Activated naive CD4-positive, alpha-beta T cell treated with anti-CD3 and anti-CD28 coated beads, Interleukin-2, amount 10 ng/mL, durations not matched to agents 7 days and 5 days (primary cell): ENCODE measurements around the gene REX1BD.

Experiments used
- CTCF ChIA-PET: fragments of 350-600 bp; sonication (Branson Sonifier 250); formaldehyde crosslinking; loops from one replicate; lab custom pipeline; 2021; ENCODE audit warnings: antibody characterized with exemption; lab: Charles Lee
- DNase-seq: peaks from one replicate; pipeline ENCODE4 v3.0.0-alpha.2; 2020
- H3K27ac Mint-ChIP-seq: one replicate; pipeline ENCODE4 v1.8.0; 2021; ENCODE audit warnings: mild to moderate bottlenecking, moderate library complexity, mixed read lengths
- H3K27me3 Mint-ChIP-seq: one replicate; pipeline ENCODE4 v1.8.0; 2021; ENCODE audit warnings: mild to moderate bottlenecking, mixed read lengths
- H3K36me3 Mint-ChIP-seq: one replicate; pipeline ENCODE4 v1.8.0; 2021; ENCODE audit warnings: mixed read lengths
- H3K4me1 Mint-ChIP-seq: one replicate; pipeline ENCODE4 v1.8.0; 2021; ENCODE audit warnings: mixed read lengths
- H3K4me3 Mint-ChIP-seq: one replicate; pipeline ENCODE4 v1.8.0; 2021; ENCODE audit warnings: mild to moderate bottlenecking, moderate library complexity, mixed read lengths
- H3K9me3 Mint-ChIP-seq: one replicate; pipeline ENCODE4 v1.8.0; 2021; ENCODE audit warnings: mixed read lengths

REX1BD gene

GRCh38 chr19:18629166-18630088 is 40.8 kb downstream of the REX1BD start:
- Mint-ChIP-seq H3K27me3 (peaks cover 20% of the 10 kb centered on the region), H3K4me1 (no peaks in the 10 kb centered on the region), H3K27ac (no peak overlapping the region), H3K36me3 (no peaks in the 10 kb centered on the region), H3K9me3 (no peaks in the 10 kb centered on the region), H3K4me3 (no peak overlapping the region)
- DNase-seq: no peak
- CTCF ChIA-PET: interaction anchor here (1.0 kb wide), 1 partner anchor 11 kb away, joined by 3 read pairs; no protein-coding TSS in a partner anchor

DNA sequence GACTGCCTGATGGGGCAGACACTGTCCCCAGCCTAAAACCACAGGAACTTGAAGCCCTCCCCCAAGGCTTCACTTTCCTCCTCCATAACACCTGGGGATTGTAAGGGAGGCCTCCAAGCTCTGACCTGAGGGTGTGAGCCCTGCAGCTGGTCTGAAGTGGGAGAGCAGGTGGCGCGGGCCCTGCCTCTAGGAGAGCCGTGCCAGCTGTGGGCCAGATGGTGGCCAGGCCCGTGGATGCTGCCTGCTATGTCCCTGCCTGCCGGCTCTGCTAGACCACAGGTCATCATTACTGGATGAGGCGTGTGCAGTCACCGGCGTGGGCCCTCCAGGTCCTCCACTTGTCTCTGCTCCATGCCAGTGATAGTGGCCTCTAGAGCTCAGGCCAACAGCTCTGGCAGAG is 44.7 kb downstream of the REX1BD start:
- CTCF ChIA-PET: interaction anchor here (0.6 kb wide), 1 partner anchor 14 kb away, joined by 3 read pairs; no protein-coding TSS in a partner anchor
- Mint-ChIP-seq H3K4me1 (peaks cover 24% of the 10 kb centered on the region), H3K27ac (no peak overlapping the region), H3K36me3 (no peaks in the 10 kb centered on the region), H3K9me3 (no peaks in the 10 kb centered on the region), H3K27me3 (peaks cover 30% of the 10 kb centered on the region), H3K4me3 (no peak overlapping the region)
- no peak for DNase-seq

- peaks cover 26% of the 10 kb centered on the region for H3K27me3 Mint-ChIP-seq
- H3K36me3 Mint-ChIP-seq: no peaks in the 10 kb centered on the region
- peaks cover 27% of the 10 kb centered on the region for H3K4me1 Mint-ChIP-seq
- H3K27ac Mint-ChIP-seq: no peak overlapping the region
- no peaks in the 10 kb centered on the region for H3K9me3 Mint-ChIP-seq
- H3K4me3 Mint-ChIP-seq: no peak overlapping the region
- CTCF ChIA-PET: no interaction called here
- no peak for DNase-seq
These were observed 46.2 kb downstream of the REX1BD start for GRCh38 chr19:18634612-18635297.

- Mint-ChIP-seq H3K4me1 (peaks cover 27% of the 10 kb centered on the region), H3K27me3 (peaks cover 26% of the 10 kb centered on the region), H3K4me3 (peak overlapping the region; percentile 71), H3K9me3 (no peaks in the 10 kb centered on the region), H3K27ac (peak overlapping the region; percentile 88), H3K36me3 (no peaks in the 10 kb centered on the region)
- no peak for DNase-seq
- CTCF ChIA-PET: no interaction called here
These were observed 47.2 kb downstream of the REX1BD start for GRCh38 chr19:18635831-18636182.

DNA sequence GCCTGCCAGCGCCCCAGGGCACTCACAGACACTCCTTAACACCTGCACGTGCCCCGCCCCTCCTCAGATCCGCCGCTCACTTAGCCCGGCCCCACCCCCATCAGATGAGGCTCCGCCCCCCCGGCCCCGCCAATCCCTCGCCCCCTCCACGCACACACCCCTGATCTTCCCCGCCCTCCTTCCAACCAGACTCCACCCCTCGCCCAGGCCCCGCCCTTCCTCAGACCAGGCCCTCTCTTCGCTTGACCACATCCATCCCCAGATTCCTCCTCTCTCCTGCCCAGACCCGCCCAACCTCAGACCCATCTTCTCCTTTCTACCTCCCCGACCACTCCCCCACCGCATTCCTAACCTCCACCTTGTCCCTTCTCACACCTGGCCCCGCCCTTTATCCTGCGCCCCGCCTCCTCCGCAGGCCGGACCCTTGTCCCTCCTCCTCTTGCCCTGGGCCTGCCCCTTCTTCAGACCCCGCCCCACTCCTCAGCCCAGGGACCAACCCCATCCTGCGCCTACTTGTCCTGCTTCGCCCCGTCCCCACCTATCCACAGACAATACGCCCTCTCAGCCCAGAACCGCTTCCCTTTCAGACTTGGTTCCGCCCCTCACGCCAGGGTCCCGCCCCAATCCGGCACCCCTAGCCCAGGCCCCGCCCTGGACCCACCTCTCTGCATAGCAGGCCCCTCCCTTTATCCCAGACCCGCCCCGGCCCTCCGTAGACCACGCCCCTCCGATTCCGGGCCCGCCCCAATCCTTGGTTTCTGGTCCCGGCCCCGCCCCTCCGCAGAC is 47.8 kb downstream of the REX1BD start:
- DNase-seq: peak; percentile 99
- H3K9me3 Mint-ChIP-seq: no peaks in the 10 kb centered on the region
- peak overlapping the region; percentile 71 for H3K4me3 Mint-ChIP-seq
- peaks cover 27% of the 10 kb centered on the region for H3K4me1 Mint-ChIP-seq
- H3K36me3 Mint-ChIP-seq: no peaks in the 10 kb centered on the region
- H3K27me3 Mint-ChIP-seq: peaks cover 26% of the 10 kb centered on the region
- H3K27ac Mint-ChIP-seq: peak overlapping the region; percentile 88
- CTCF ChIA-PET: no interaction called here

- CTCF ChIA-PET: no interaction called here
- peaks cover 26% of the 10 kb centered on the region for H3K27me3 Mint-ChIP-seq
- H3K36me3 Mint-ChIP-seq: no peaks in the 10 kb centered on the region
- no peaks in the 10 kb centered on the region for H3K9me3 Mint-ChIP-seq
- H3K27ac Mint-ChIP-seq: peak within 1 kb of the TSS; percentile 88
- H3K4me3 Mint-ChIP-seq: peak within 1 kb of the TSS; percentile 71
- peaks cover 27% of the 10 kb centered on the region for H3K4me1 Mint-ChIP-seq
- DNase-seq: no peak
These were observed 48.5 kb downstream of the REX1BD start, which contains the start of gene KLHL26 for GRCh38 chr19:18636969-18637629. Gene KLHL26 (plus strand): TSS chr19:18637028. CDS start chr19:18637055, 27 bp downstream.

DNA sequence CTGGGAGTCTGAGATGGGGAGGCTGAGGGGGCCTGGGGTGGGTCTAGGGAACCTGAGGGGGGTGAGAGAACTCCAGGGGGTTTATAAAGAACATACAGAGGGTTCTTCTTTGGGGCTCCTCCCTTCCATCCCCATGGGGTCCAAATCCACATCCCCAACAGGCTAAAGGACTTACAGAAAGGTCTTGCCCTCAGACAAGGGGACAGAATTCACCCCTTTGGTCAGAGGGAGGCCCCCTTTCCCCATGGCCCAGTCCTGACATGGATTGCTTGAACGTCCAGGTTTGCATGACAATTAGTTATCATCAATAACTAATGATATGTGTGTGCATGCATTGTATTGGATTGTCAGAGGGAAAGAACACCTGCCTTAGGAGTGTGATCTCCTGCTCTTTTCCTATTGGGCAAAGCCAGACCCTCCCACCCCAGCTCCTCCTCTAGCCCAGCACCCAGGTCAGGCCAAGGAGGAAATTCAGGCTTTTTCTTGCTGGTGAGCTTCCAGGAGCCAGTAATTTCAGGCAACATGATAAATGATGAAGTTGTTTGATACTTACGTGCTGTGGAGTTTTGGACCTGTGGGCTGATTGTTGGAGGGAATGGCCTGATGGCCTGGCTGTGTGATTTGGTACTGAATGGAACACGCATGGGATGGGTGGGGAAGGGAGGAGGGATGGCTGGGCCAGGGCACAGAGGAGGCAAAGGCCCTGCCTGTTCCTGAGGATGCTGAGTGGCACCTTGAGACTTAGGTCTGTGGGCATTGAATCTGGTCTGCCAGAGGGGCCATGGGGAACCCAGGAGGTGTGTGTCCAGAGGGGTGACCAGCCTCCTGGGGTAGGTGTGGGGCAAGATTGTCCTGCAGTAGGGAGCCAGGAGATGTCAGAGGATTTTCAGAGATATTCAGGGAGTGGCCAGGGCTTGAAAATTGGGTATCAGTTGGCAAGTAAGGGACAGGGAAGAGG is 49.4 kb downstream of the REX1BD start:
- CTCF ChIA-PET: no interaction called here
- Mint-ChIP-seq H3K36me3 (no peaks in the 10 kb centered on the region), H3K27me3 (peaks cover 26% of the 10 kb centered on the region), H3K27ac (peak overlapping the region; percentile 19), H3K9me3 (no peaks in the 10 kb centered on the region), H3K4me1 (peaks cover 27% of the 10 kb centered on the region), H3K4me3 (peak overlapping the region; percentile 71)
- no peak for DNase-seq

- Mint-ChIP-seq H3K9me3 (no peaks in the 10 kb centered on the region), H3K4me3 (no peak overlapping the region), H3K36me3 (no peaks in the 10 kb centered on the region), H3K4me1 (peaks cover 28% of the 10 kb centered on the region), H3K27ac (no peak overlapping the region), H3K27me3 (peaks cover 13% of the 10 kb centered on the region)
- CTCF ChIA-PET: no interaction called here
- no peak for DNase-seq
These were observed 51.2 kb downstream of the REX1BD start for GRCh38 chr19:18639706-18640243.
